Liver (tissue), 9 donors: Measurements from ENCODE around the gene TMEM191C. TPM values are rescaled to one million over a fixed set of nuclear protein-coding genes. Genes with fewer than 3 reads are reported as not detected.
A peak's percentile ranks its signal among the peaks of the same experiment; 100 is the strongest.
"Not testable (repeated sequence)": the region's sequence is repeated elsewhere in the genome, so short reads cannot be mapped to it uniquely, and the experiment has no call there.

Experiments
- DNase-seq: peaks from one replicate; pipeline ENCODE4 v3.0.0-alpha.2; 2017; ENCODE audit warnings: low spot score
- H3K27ac ChIP-seq, 2 donors: one replicate each; pipeline ENCODE4 v1.7.0; 2013; ENCODE audit warnings: inconsistent platforms in 2 of 2, low read length in 2 of 2, control low read depth in 1 of 2, low read depth in 1 of 2, mild to moderate bottlenecking in 1 of 2
- H3K27me3 ChIP-seq, 4 donors: one replicate each; pipeline versions ENCODE4 v1.6.1 to v1.7.0; 2013; ENCODE audit warnings: low read length in 3 of 4, inconsistent platforms in 1 of 4, mild to moderate bottlenecking in 1 of 4, moderate library complexity in 1 of 4; ENCODE audit not compliant: control insufficient read depth in 4 of 4, insufficient read depth in 4 of 4
- H3K36me3 ChIP-seq, 4 donors: one replicate each; pipeline versions ENCODE4 v1.6.1 to v1.7.0; 2013; ENCODE audit warnings: low read length in 3 of 4, mild to moderate bottlenecking in 3 of 4, low read depth in 1 of 4, moderate library complexity in 1 of 4; ENCODE audit not compliant: control insufficient read depth in 4 of 4, insufficient read depth in 3 of 4
- H3K4me1 ChIP-seq, 4 donors: one replicate each; pipeline versions ENCODE4 v1.6.1 to v1.7.0; 2013; ENCODE audit warnings: low read length in 3 of 4, mild to moderate bottlenecking in 3 of 4, moderate library complexity in 1 of 4; ENCODE audit not compliant: control insufficient read depth in 4 of 4, insufficient read depth in 4 of 4
- H3K4me3 ChIP-seq, 3 donors: one replicate each; pipeline versions ENCODE4 v1.6.1 to v1.7.0; 2013; ENCODE audit warnings: low read length in 3 of 3, control low read depth in 1 of 3, low read depth in 1 of 3, mild to moderate bottlenecking in 1 of 3
- H3K9ac ChIP-seq, 2 donors: one replicate each; pipeline ENCODE4 v1.7.0; 2013; ENCODE audit warnings: low read length in 2 of 2, mild to moderate bottlenecking in 2 of 2, moderate library complexity in 2 of 2, control low read depth in 1 of 2, low read depth in 1 of 2
- H3K9me3 ChIP-seq, 4 donors: one replicate each; pipeline versions ENCODE4 v1.6.1 to v1.7.0; 2013; ENCODE audit warnings: low read length in 3 of 4; ENCODE audit not compliant: control insufficient read depth in 4 of 4
- WGBS: extraction: QIAGEN DNeasy Blood & Tissue Kit; methylation state at CpG from one replicate; pipeline ENCODE4 v1.1.7; 2013; 5-methylcytosine and 5-hydroxymethylcytosine counted together
- polyA plus RNA-seq, 2 donors: library from polyadenylated mRNA; stranded (reverse) in 1 of 2; unstranded in 1 of 2; fragments of 200-250 nt in 1 of 2; fragments of >200 nt in 1 of 2; fragmentation: Nextera tagmentation in 1 of 2; extraction: Ambion mirVana in 1 of 2; gene quantifications; one replicate each; pipeline versions ENCODE4 v1.2.1 to v1.2.3, GENCODE V29; 2013 to 2015
- total RNA-seq, 2 donors: library from RNA; depleted of rRNA; stranded (reverse); fragments of >200 nt; gene quantifications; one replicate each; pipeline ENCODE4 v1.2.3, GENCODE V29; 2014
- donor health status: healthy.
- donor health status: healthy.
- donor health status: healthy.
- donor health status: healthy.
- donor health status: healthy.

Gene TMEM191C
- total RNA-seq (1 to 10 TPM in 1 of 2 donors, under 1 TPM in 1; 0.25 to 1.8 TPM), polyA plus RNA-seq (under 1 TPM in 1 of 2 donors, not detected in 1; 0.42 TPM)

- H3K27ac ChIP-seq, H3K4me1 ChIP-seq, H3K36me3 ChIP-seq, H3K9me3 ChIP-seq, H3K27me3 ChIP-seq, H3K9ac ChIP-seq, DNase-seq: not testable (repeated sequence)
- peak within 1 kb of the TSS in 1 of 3 donors; percentile 41 for H3K4me3 ChIP-seq
- WGBS = 4% methylated on average over 38 of the region's 74 CpGs
Observed at GRCh38 chr22:21467337-21468193, at the start of gene TMEM191C. Gene TMEM191C, plus strand, starts transcription at chr22:21467387. Its CDS starts 73 bp downstream, at chr22:21467460.

GRCh38 chr22:21417853-21418252, 49.3 kb upstream of the TMEM191C start:
- H3K9me3 ChIP-seq, H3K4me3 ChIP-seq, H3K27ac ChIP-seq, H3K4me1 ChIP-seq, DNase-seq, H3K36me3 ChIP-seq, H3K27me3 ChIP-seq, H3K9ac ChIP-seq: not testable (repeated sequence)
- 0% methylated on average over 16 of the region's 33 CpGs for WGBS

GRCh38 chr22:21418974-21419638, 48.1 kb upstream of the TMEM191C start:
- H3K27ac ChIP-seq, H3K9me3 ChIP-seq, DNase-seq, H3K27me3 ChIP-seq, H3K4me3 ChIP-seq, H3K4me1 ChIP-seq, H3K9ac ChIP-seq, H3K36me3 ChIP-seq: not testable (repeated sequence)
- WGBS = 91% methylated on average over 5 of the region's 15 CpGs

- 53% methylated on average over 7 of the region's 19 CpGs for WGBS
- not testable (repeated sequence) for H3K4me1 ChIP-seq, H3K27me3 ChIP-seq, H3K27ac ChIP-seq, H3K9ac ChIP-seq, H3K4me3 ChIP-seq, DNase-seq, H3K36me3 ChIP-seq, H3K9me3 ChIP-seq
Observed at GRCh38 chr22:21420180-21420763, 46.9 kb upstream of the TMEM191C start.

GRCh38 chr22:21424084-21424709, 43.0 kb upstream of the TMEM191C start:
- not testable (repeated sequence) for H3K27me3 ChIP-seq, H3K9ac ChIP-seq, H3K36me3 ChIP-seq, H3K27ac ChIP-seq, H3K4me1 ChIP-seq, H3K9me3 ChIP-seq, H3K4me3 ChIP-seq, DNase-seq
- no CpG with 5 or more reads among the region's 12 CpGs for WGBS

GRCh38 chr22:21434378-21435233, 32.6 kb upstream of the TMEM191C start:
- not testable (repeated sequence) for H3K27ac ChIP-seq, H3K9ac ChIP-seq, H3K4me1 ChIP-seq, DNase-seq, H3K36me3 ChIP-seq, H3K4me3 ChIP-seq, H3K27me3 ChIP-seq, H3K9me3 ChIP-seq
- WGBS = 87% methylated on average over 4 of the region's 15 CpGs

- not testable (repeated sequence) for H3K36me3 ChIP-seq, H3K9ac ChIP-seq, H3K4me3 ChIP-seq, DNase-seq, H3K27me3 ChIP-seq, H3K27ac ChIP-seq, H3K4me1 ChIP-seq, H3K9me3 ChIP-seq
- WGBS = 44% methylated on average over 4 of the region's 12 CpGs
Observed at GRCh38 chr22:21435998-21436810, 31.0 kb upstream of the TMEM191C start.
